K562 (cell line): ENCODE data around the gene POLR2A. TPM values are rescaled to one million over a fixed set of nuclear protein-coding genes. Genes with fewer than 3 reads are reported as not detected.
A peak's percentile ranks its signal among the peaks of the same experiment; 100 is the strongest.

Experiments
- ATAC-seq: fragments of 200-7000 bp; cut with Tn5 transposase; 3 replicates; pipeline ENCODE4 v1.9.1; 2020; ENCODE audit warnings: moderate library complexity
- BruUV-seq: library from RNA; stranded (reverse); fragments of 400-500 nt; replicated peaks from 2 replicates; lab custom pipeline; 2021; lab: Mats Ljungman, UMichigan
- CTCF ChIA-PET: fragments of 300-600 bp; formaldehyde crosslinking; extraction: SDS; loops from one replicate; lab custom pipeline; 2021; ENCODE audit warnings: low intra/inter-chr PET ratio; lab: Yijun Ruan, JAX
- POLR2A ChIA-PET: fragments of 300-600, 350-650 bp; sonication (Branson Sonifier 250); formaldehyde crosslinking; extraction: SDS; loops from one replicate; lab custom pipeline; 2021; ENCODE audit warnings: antibody characterized with exemption, inconsistent platforms; lab: Yijun Ruan, JAX
- DNase-seq, 4 experiments: peaks; one replicate each; pipeline versions ENCODE4 v3.0.0 to v3.0.0-alpha.2; 2011 to 2018; ENCODE audit warnings: low spot score in 3 of 4, mixed read lengths in 3 of 4; ENCODE audit errors: extremely low read depth in 1 of 4
- FAIRE-seq: peaks from 2 replicates; lab custom pipeline; 2011; peaks lifted over from hg19 to GRCh38; lab: Jason Lieb, UNC
- H2AFZ ChIP-seq: 2 replicates; pipeline ENCODE4 v1.6.0; 2011; ENCODE audit warnings: low read depth, low read length, control low read depth, inconsistent platforms
- H3K27ac ChIP-seq: fragments of 200-600 bp; 3 replicates; pipeline ENCODE4 v1.8.0; 2011; ENCODE audit warnings: low read depth, mild to moderate bottlenecking, control low read depth, inconsistent platforms, low read length, moderate library complexity, mixed read lengths; ENCODE audit errors: extremely low read depth
- H3K27me3 ChIP-seq, 2 experiments: fragments of 300-600 bp in 1 of 2; 2 replicates in 1 of 2; 3 replicates in 1 of 2; pipeline versions ENCODE4 v1.6.0 to v1.8.0; 2011; ENCODE audit warnings: inconsistent platforms in 2 of 2, low read length in 2 of 2, mild to moderate bottlenecking in 1 of 2, mixed read lengths in 1 of 2, moderate library complexity in 1 of 2; ENCODE audit not compliant: control insufficient read depth in 2 of 2, insufficient read depth in 2 of 2
- H3K36me3 ChIP-seq: fragments of 300-600 bp; 3 replicates; pipeline ENCODE4 v1.8.0; 2011; ENCODE audit warnings: mild to moderate bottlenecking, low read length, inconsistent platforms; ENCODE audit not compliant: control insufficient read depth, insufficient read depth
- H3K4me1 ChIP-seq, 2 experiments: fragments of 200-600 bp in 1 of 2; replicated peaks in 1 of 2; 2 replicates in 1 of 2; 3 replicates in 1 of 2; pipeline versions ENCODE4 v1.5.1 to v1.8.0; 2011; ENCODE audit warnings: inconsistent platforms in 2 of 2, low read length in 2 of 2, mild to moderate bottlenecking in 1 of 2, mixed read lengths in 1 of 2, moderate library complexity in 1 of 2; ENCODE audit not compliant: control insufficient read depth in 2 of 2, insufficient read depth in 2 of 2
- H3K4me2 ChIP-seq: 2 replicates; pipeline ENCODE4 v1.6.1; 2011; ENCODE audit warnings: low read length, control low read depth, inconsistent platforms, mixed read lengths; ENCODE audit not compliant: insufficient read depth
- H3K4me3 ChIP-seq: fragments of 200-600 bp; sonication (generic), shearing (Covaris generic); 2 replicates; pipeline ENCODE4 v1.5.1; 2016; ENCODE audit warnings: control low read depth, inconsistent platforms
- H3K79me2 ChIP-seq: fragments of 200-600 bp; 3 replicates; pipeline ENCODE4 v1.8.0; 2011; ENCODE audit warnings: low read length, inconsistent platforms; ENCODE audit not compliant: control insufficient read depth, insufficient read depth
- H3K9ac ChIP-seq, 2 experiments: 2 replicates each; pipeline versions ENCODE4 v1.6.0 to v1.6.1; 2011; ENCODE audit warnings: low read depth in 2 of 2, low read length in 2 of 2, control low read depth in 1 of 2, inconsistent platforms in 1 of 2, mild to moderate bottlenecking in 1 of 2, mixed read lengths in 1 of 2; ENCODE audit not compliant: insufficient read depth in 1 of 2
- H3K9me1 ChIP-seq: one replicate; pipeline ENCODE4 v1.6.0; 2011; ENCODE audit warnings: inconsistent platforms, mild to moderate bottlenecking, low read length, moderate library complexity; ENCODE audit not compliant: control insufficient read depth, insufficient read depth
- H3K9me3 ChIP-seq: replicated peaks from 2 replicates; pipeline ENCODE4 v1.5.1; 2011; ENCODE audit warnings: low read depth, low read length, inconsistent platforms; ENCODE audit not compliant: control insufficient read depth, insufficient read depth
- H4K20me1 ChIP-seq: replicated peaks from 2 replicates; pipeline ENCODE4 v1.6.1; 2011; ENCODE audit warnings: low read length, inconsistent platforms, mixed read lengths; ENCODE audit not compliant: control insufficient read depth, insufficient read depth
- CBFA2T3 ChIP-seq: fragments of 450-650 bp; IDR thresholded peaks from 2 replicates; pipeline ENCODE4 v1.6.1; 2017
- KDM5B ChIP-seq: fragments of 200-600 bp; sonication (generic); IDR thresholded peaks from 2 replicates; pipeline ENCODE4 v1.6.1; 2012; ENCODE audit warnings: low read depth, mild to moderate bottlenecking, moderate library complexity, low read length, control low read depth, inconsistent platforms; ENCODE audit not compliant: insufficient replicate concordance
- MIER1 ChIP-seq: fragments of 450-650 bp; IDR thresholded peaks from 2 replicates; pipeline ENCODE4 v1.6.1; 2016; ENCODE audit warnings: antibody characterized with exemption, mild to moderate bottlenecking, low read depth
- SNIP1 ChIP-seq: fragments of 450-650 bp; IDR thresholded peaks from 2 replicates; pipeline ENCODE4 v1.7.1; 2017; ENCODE audit warnings: low read depth, mild to moderate bottlenecking
- SUPT5H ChIP-seq: fragments of 450-650 bp; IDR thresholded peaks from 2 replicates; pipeline ENCODE4 v1.6.1; 2016
- TCF3 ChIP-seq: sonication (generic); formaldehyde crosslinking; IDR thresholded peaks from 2 replicates; pipeline ENCODE4 v1.4.0; 2020; ENCODE audit warnings: mild to moderate bottlenecking, missing genetic modification reagents
- ZNF274 ChIP-seq: IDR thresholded peaks from 2 replicates; pipeline ENCODE4 v1.6.1; 2011; ENCODE audit warnings: low read depth, mild to moderate bottlenecking, low read length, moderate library complexity, borderline replicate concordance
- ZNF318 ChIP-seq, 2 experiments: fragments of 450-650 bp; IDR thresholded peaks; 2 replicates each; pipeline ENCODE4 v1.6.1; 2016; ENCODE audit warnings: mild to moderate bottlenecking in 2 of 2, borderline replicate concordance in 1 of 2, low read depth in 1 of 2, moderate library complexity in 1 of 2
- ZSCAN32 ChIP-seq: fragments of 450-650 bp; formaldehyde crosslinking; IDR thresholded peaks from 2 replicates; pipeline ENCODE4 v1.4.0; 2020; ENCODE audit warnings: mild to moderate bottlenecking, moderate library complexity
- WGBS: fragments of 100-300 bp; shearing (Covaris generic); methylation state at CpG from one replicate; pipeline ENCODE4 v1.1.6; 2016; ENCODE audit warnings: low coverage, mixed read lengths; ENCODE audit not compliant: insufficient coverage; ENCODE audit errors: missing lambda C conversion rate; 5-methylcytosine and 5-hydroxymethylcytosine counted together
- in situ Hi-C: fragments of 300-500 bp; cut with MboI; formaldehyde crosslinking; loops from 4 replicates; pipeline ENCODE4 v1.15.0; 2018; ENCODE audit warnings: inconsistent platforms, mixed read lengths
- intact Hi-C: fragments of 100-400 bp; cut with micrococcal nuclease; formaldehyde crosslinking; loops from 2 replicates; pipeline ENCODE4 v1.14.2; 2022
- polyA plus RNA-seq, 8 experiments: library from polyadenylated mRNA; depleted of rRNA in 4 of 8; stranded (reverse) in 5 of 8; unstranded in 3 of 8; fragments of >200 nt; fragmentation: Nextera tagmentation in 2 of 8; fragmentation: Illumina TruSeq in 1 of 8; extraction: Ambion mirVana in 2 of 8; extraction: Trizol in 1 of 8; gene quantifications; 2 replicates each; pipeline versions ENCODE4 v1.2.1 to v1.2.3, GENCODE V29; 2011 to 2014; ENCODE audit warnings: inconsistent platforms in 1 of 8, missing spikeins in 1 of 8
- total RNA-seq, 7 experiments: library from RNA; depleted of rRNA in 6 of 7; stranded (reverse); fragments of >200 nt in 6 of 7; fragmentation: Illumina TruSeq in 2 of 7; extraction: Trizol in 2 of 7; gene quantifications; 2 replicates each; pipeline versions ENCODE4 v1.2.1 to v1.2.3, GENCODE V29; 2011 to 2021; ENCODE audit warnings: low replicate concordance in 1 of 7

The POLR2A gene
- total and polyA plus RNA-seq, 9 of the 15 experiments (the other 6 are each of a cell fraction or from before 2014, with no cell fraction given) = 1.3 to 109 (median 12.4) TPM

GRCh38 chr17:7509937-7510336, 25.8 kb downstream of the POLR2A start:
- POLR2A ChIA-PET = interaction anchor here (0.6 to 0.8 kb wide), 2 partner anchors 19 to 122 kb away, joined by 3 to 4 read pairs; no protein-coding TSS in a partner anchor
- CTCF ChIA-PET = no interaction called here
- Histone ChIP-seq H4K20me1 (no peaks in the 10 kb centered on the region), H3K27ac (no peak overlapping the region), H3K9ac (no peak overlapping the region), H2AFZ (no peak overlapping the region), H3K79me2 (no peaks in the 10 kb centered on the region), H3K27me3 (no peaks in the 10 kb centered on the region), H3K4me2 (no peak overlapping the region), H3K9me3 (no peaks in the 10 kb centered on the region), H3K9me1 (peaks cover 3% of the 10 kb centered on the region), H3K4me1 (no peaks in the 10 kb centered on the region; a peak in 1 of 5 replicates), H3K4me3 (no peak overlapping the region), H3K36me3 (peaks cover 83% of the 10 kb centered on the region)
- 24% methylated on average over 3 of the region's 5 CpGs for WGBS
- DNase-seq (peak; percentile 11 to 31 (median 29)), ATAC-seq (peak; percentile 49), FAIRE-seq (no peak)
- in situ Hi-C loops = no loop called here
- intact Hi-C loops = no loop called here
- TF ChIP-seq MIER1 = no peak
- no peak for TF ChIP-seq KDM5B
- peak; percentile 23; the same call in 1 of the 2 replicates for TF ChIP-seq TCF3 (CRISPR knock-in tag)
- TF ChIP-seq SNIP1 = no peak
- peak; percentile 37; the same call in 1 of the 2 replicates for TF ChIP-seq CBFA2T3
- TF ChIP-seq ZNF274 = no peak
- TF ChIP-seq SUPT5H = 0 out of 2 replicates have a peak, but pooled peaks have one; percentile 6
- TF ChIP-seq ZNF318 (IDR thresholded peaks at IDR 0.05; ENCODE audit: borderline replicate concordance in 1 of 2, low read depth in 1 of 2) = no peak
- TF ChIP-seq ZSCAN32 (CRISPR knock-in tag) = no peak
- no TSS peak for BruUV-seq
